Loucy (cell line): Measurements from ENCODE around the gene CBX3.

Experiments
- H2AFZ ChIP-seq: fragments of 200-600 bp; sonication (generic); 2 replicates; pipeline ENCODE4 v1.6.0; 2016; ENCODE audit warnings: antibody characterized with exemption, mild to moderate bottlenecking, low read length, moderate library complexity
- H3F3A ChIP-seq: fragments of 200-600 bp; 2 replicates; pipeline ENCODE4 v1.6.0; 2016; ENCODE audit warnings: antibody characterized with exemption, low read depth, mild to moderate bottlenecking
- H3K27me3 ChIP-seq: fragments of 200-600 bp; sonication (generic); 2 replicates; pipeline ENCODE4 v1.6.1; 2014; ENCODE audit warnings: low read length, mild to moderate bottlenecking; ENCODE audit not compliant: insufficient read depth, poor library complexity, severe bottlenecking
- H3K36me3 ChIP-seq: fragments of 200-600 bp; sonication (generic); 2 replicates; pipeline ENCODE4 v1.6.1; 2016; ENCODE audit warnings: low read length; ENCODE audit not compliant: insufficient read depth
- H3K4me1 ChIP-seq: fragments of 200-600 bp; sonication (generic); 2 replicates; pipeline ENCODE4 v1.5.1; 2014; ENCODE audit warnings: low read length, mild to moderate bottlenecking; ENCODE audit not compliant: insufficient read depth, poor library complexity, severe bottlenecking
- H3K4me2 ChIP-seq: fragments of 200-600 bp; sonication (generic); 2 replicates; pipeline ENCODE4 v1.6.0; 2014; ENCODE audit warnings: antibody characterized with exemption, low read length, low read depth, mild to moderate bottlenecking; ENCODE audit not compliant: poor library complexity, severe bottlenecking
- H3K4me3 ChIP-seq: fragments of 200-600 bp; sonication (generic); 2 replicates; pipeline ENCODE4 v1.5.1; 2014; ENCODE audit warnings: low read length, mild to moderate bottlenecking, mixed read lengths; ENCODE audit not compliant: poor library complexity, severe bottlenecking
- H3K79me2 ChIP-seq: fragments of 200-600 bp; sonication (generic); 2 replicates; pipeline ENCODE4 v1.6.1; 2014; ENCODE audit warnings: low read length; ENCODE audit not compliant: insufficient read depth
- H3K9ac ChIP-seq: fragments of 200-600 bp; sonication (generic); 2 replicates; pipeline ENCODE4 v1.6.0; 2014; ENCODE audit warnings: mild to moderate bottlenecking, low read depth, low read length, moderate library complexity; ENCODE audit not compliant: poor library complexity, severe bottlenecking
- H3K9me2 ChIP-seq: fragments of 200-600 bp; sonication (generic); replicated peaks from 2 replicates; pipeline ENCODE4 v1.6.1; 2016; ENCODE audit warnings: low read depth, low read length, mixed read lengths
- H3K9me3 ChIP-seq: fragments of 200-600 bp; sonication (generic); 2 replicates; pipeline ENCODE4 v1.6.1; 2014; ENCODE audit warnings: mild to moderate bottlenecking, antibody characterized with exemption, low read length, low read depth; ENCODE audit not compliant: insufficient read depth
- H4K20me1 ChIP-seq: fragments of 200-600 bp; sonication (generic); 2 replicates; pipeline ENCODE4 v1.6.0; 2014; ENCODE audit warnings: antibody characterized with exemption, low read length, mild to moderate bottlenecking; ENCODE audit not compliant: insufficient read depth, poor library complexity, severe bottlenecking
- CTCF ChIP-seq: fragments of 200-600 bp; sonication (generic); conservative IDR thresholded peaks from 2 replicates; pipeline ENCODE4 v1.5.1; 2014; ENCODE audit warnings: mild to moderate bottlenecking, antibody characterized with exemption, low read length
- EZH2phosphoT487 ChIP-seq: fragments of 200-600 bp; IDR thresholded peaks from 2 replicates; pipeline ENCODE4 v1.6.1; 2018; ENCODE audit warnings: antibody characterized with exemption, mild to moderate bottlenecking, moderate library complexity, borderline replicate concordance

Gene CBX3

DNA sequence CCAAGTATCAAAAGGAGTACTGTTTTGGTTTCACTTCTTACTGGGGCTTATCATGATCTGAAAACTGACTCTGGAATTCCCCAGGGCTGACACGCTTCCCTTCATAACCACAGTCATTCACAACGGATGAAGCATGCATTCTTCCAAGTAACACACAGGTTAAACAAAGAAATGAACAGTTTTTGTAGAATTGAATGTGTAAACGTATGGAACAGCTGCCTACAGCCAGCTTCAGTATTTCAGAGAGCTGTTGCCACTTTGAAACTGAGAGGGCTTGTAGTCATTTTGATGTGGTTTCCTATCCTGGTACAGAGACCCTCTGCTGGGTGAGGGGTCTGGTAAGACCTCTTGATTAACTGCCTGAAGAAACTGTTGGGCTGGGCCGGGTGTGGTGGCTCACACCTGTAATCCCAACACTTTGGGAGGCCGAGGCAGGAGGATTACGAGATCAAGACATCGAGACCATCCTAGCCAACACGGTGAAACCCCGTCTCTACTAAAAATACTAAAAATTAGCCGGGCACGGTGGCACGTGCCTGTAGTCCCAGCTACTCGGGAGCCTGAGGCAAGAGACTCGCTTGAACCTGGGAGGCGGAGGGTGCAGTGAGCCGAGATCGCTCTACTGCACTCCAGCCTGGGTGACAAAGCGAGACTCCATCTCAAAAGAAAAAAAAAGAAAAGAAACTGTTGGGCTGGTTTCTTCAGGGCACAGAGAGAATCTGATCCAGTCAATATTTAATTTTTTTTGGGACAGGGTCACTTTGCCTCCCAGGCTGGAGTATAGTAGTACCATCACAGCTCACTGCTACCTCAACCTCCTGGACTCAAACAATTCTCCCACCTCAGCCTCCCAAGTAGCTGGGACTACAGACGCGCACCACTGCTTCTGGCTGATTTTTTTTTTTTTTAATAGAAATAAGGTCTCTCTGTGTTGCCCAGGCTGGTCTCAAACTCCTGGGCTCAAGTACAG is 44.8 kb upstream of the CBX3 start:
- Histone ChIP-seq H3K27me3 (no peaks in the 10 kb centered on the region), H3K9me2 (no peaks in the 10 kb centered on the region), H3K9me3 (no peaks in the 10 kb centered on the region), H3K4me1 (peaks cover 50% of the 10 kb centered on the region), H3K9ac (peak overlapping the region; percentile 48), H3K79me2 (peaks cover 7% of the 10 kb centered on the region; the same call in 1 of the 2 replicates), H2AFZ (peak overlapping the region; percentile 36; the same call in 1 of the 2 replicates), H3F3A (no peaks in the 10 kb centered on the region), H3K36me3 (no peaks in the 10 kb centered on the region), H4K20me1 (no peaks in the 10 kb centered on the region), H3K4me2 (peak overlapping the region; percentile 63), H3K4me3 (peak overlapping the region; percentile 66)
- no peak for TF ChIP-seq EZH2phosphoT487
- no peak for TF ChIP-seq CTCF

DNA sequence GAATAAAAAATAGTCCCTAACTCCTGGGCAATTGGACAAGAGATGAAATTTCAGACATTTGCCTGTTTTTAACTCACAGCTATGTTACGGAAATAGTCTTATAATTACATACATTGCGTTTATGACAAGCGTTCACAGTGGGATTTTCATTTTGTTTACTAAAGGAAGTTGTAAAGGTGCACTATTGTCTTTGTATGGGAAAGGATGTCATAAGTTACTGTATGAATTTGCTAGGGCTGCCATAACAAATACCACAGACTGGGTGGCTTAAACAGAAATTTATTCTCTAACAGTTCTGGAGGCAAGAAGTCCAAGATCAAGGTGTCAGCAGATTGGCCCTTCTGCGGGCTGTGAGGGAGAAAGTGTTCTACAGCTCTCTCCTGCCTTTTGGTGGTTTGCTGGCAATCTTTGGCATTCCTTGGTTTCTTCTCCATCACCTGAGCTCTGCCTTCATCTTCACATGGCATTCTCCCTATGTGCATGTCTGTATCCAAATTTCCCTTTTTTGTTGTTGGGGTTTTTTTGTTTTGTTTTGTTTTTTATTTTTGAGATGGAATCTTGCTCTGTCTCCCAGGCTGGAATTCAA is 43.9 kb upstream of the CBX3 start:
- Histone ChIP-seq H3K4me3 (no peak overlapping the region), H3K79me2 (peaks cover 7% of the 10 kb centered on the region; the same call in 1 of the 2 replicates), H3K4me1 (peaks cover 49% of the 10 kb centered on the region), H3K9ac (no peak overlapping the region), H3K27me3 (no peaks in the 10 kb centered on the region), H3K4me2 (peak overlapping the region; percentile 63), H3F3A (no peaks in the 10 kb centered on the region), H2AFZ (no peak overlapping the region), H4K20me1 (no peaks in the 10 kb centered on the region), H3K36me3 (no peaks in the 10 kb centered on the region), H3K9me2 (no peaks in the 10 kb centered on the region), H3K9me3 (no peaks in the 10 kb centered on the region)
- no peak for TF ChIP-seq EZH2phosphoT487
- no peak for TF ChIP-seq CTCF

DNA sequence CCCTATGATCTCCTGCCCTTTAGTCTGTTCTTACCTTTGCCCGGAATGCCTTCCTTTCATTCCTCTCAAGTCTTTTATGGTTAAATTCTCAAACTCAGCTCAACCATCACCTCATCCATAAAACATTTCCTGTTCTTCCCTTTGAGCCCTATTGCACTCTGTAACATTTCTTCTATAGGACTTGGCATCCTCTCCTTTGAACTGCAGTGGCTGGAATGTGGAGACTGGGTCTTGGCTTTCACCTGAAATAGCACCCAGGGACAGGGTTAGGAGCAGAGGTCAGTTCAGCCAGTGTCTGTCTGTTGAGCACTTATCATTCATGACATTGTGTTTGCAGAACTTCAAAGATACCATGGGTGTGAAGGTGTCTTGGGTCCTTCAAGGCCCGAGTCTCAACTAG is 42.3 kb upstream of the CBX3 start:
- Histone ChIP-seq H2AFZ (no peak overlapping the region), H4K20me1 (no peaks in the 10 kb centered on the region), H3K4me1 (peaks cover 36% of the 10 kb centered on the region), H3K9me3 (no peaks in the 10 kb centered on the region), H3K4me3 (no peak overlapping the region), H3K9me2 (no peaks in the 10 kb centered on the region), H3K79me2 (peaks cover 7% of the 10 kb centered on the region; the same call in 1 of the 2 replicates), H3F3A (no peaks in the 10 kb centered on the region), H3K27me3 (no peaks in the 10 kb centered on the region), H3K36me3 (no peaks in the 10 kb centered on the region), H3K4me2 (peak overlapping the region; percentile 24), H3K9ac (no peak overlapping the region)
- TF ChIP-seq CTCF: no peak
- TF ChIP-seq EZH2phosphoT487: no peak
